Measurements from ENCODE around the gene PLEKHM2. TPM values are rescaled to one million over a fixed set of nuclear protein-coding genes. Genes with fewer than 3 reads are reported as not detected.

The PLEKHM2 gene
- total and polyA plus RNA-seq, 2 of the 4 experiments (the other 2 are of a cell fraction): 24.7 to 48.0 TPM

GRCh38 chr1:15735304-15736037 lies 51.4 kb downstream of the PLEKHM2 start:
- dilution Hi-C loops (cut with HindIII; ENCODE audit: low sequenced_read_pairs, unreplicated experiment) (no loop called here), intact Hi-C loops (cut with micrococcal nuclease) (no loop called here), in situ Hi-C loops (cut with MboI; ENCODE audit: low sequenced_read_pairs) (no loop called here)
- Histone ChIP-seq H2AK5ac (ENCODE audit: low read depth, low read length) (no peak overlapping the region), H3K56ac (ENCODE audit: extremely low read depth, insufficient read depth, low read length) (no peak overlapping the region), H2BK20ac (ENCODE audit: low read depth, low read length) (no peak overlapping the region), H2AK9ac (replicated peaks; ENCODE audit: low read depth, low read length, poor library complexity) (no peak overlapping the region), H3K4me1 (ENCODE audit: control insufficient read depth, insufficient read depth, low read length) (no peaks in the 10 kb centered on the region), H3K4me2 (ENCODE audit: low read depth, low read length) (no peak overlapping the region), H2AFZ (replicated peaks; ENCODE audit: low read length, poor library complexity) (no peak overlapping the region), H3K36me3 (ENCODE audit: control insufficient read depth, insufficient read depth, low read length) (peaks cover 47% of the 10 kb centered on the region), H3K9ac (ENCODE audit: low read depth, low read length) (no peak overlapping the region), H3K4ac (ENCODE audit: low read depth, low read length) (no peak overlapping the region), H4K20me1 (ENCODE audit: insufficient read depth, low read length) (no peaks in the 10 kb centered on the region; the same call in 1 of the 2 replicates), H2BK5ac (ENCODE audit: low read depth, low read length, poor library complexity, severe bottlenecking) (no peak overlapping the region), H3K18ac (ENCODE audit: low read depth, low read length) (no peak overlapping the region), H3K27ac (ENCODE audit: insufficient read depth, low read length) (no peak overlapping the region), H2BK15ac (ENCODE audit: low read depth, low read length) (no peak overlapping the region), H4K8ac (ENCODE audit: low read depth in 2 of 2, low read length in 2 of 2) (no peak overlapping the region), H3K14ac (replicated peaks; ENCODE audit: low read depth, low read length) (no peak overlapping the region), H2BK120ac (ENCODE audit: low read depth, low read length) (no peak overlapping the region), H4K91ac (ENCODE audit: insufficient read depth, low read depth, low read length) (no peak overlapping the region), H3K23ac (ENCODE audit: low read depth, low read length) (no peak overlapping the region), H3K9me3 (ENCODE audit: control insufficient read depth, insufficient read depth, low read length) (no peaks in the 10 kb centered on the region), H4K5ac (ENCODE audit: low read depth, low read length) (no peak overlapping the region), H3K4me3 (ENCODE audit: insufficient read depth, low read depth, low read length) (no peak overlapping the region), H3K9me1 (ENCODE audit: insufficient read depth, low read length) (no peaks in the 10 kb centered on the region), H3K79me1 (ENCODE audit: low read depth in 1 of 2, low read length in 2 of 2) (no peaks in the 10 kb centered on the region; a peak in 1 of 4 replicates), H3K27me3 (ENCODE audit: control insufficient read depth, insufficient read depth, low read length) (no peaks in the 10 kb centered on the region)
- BruUV-seq (replicated peaks): no TSS peak
- ChIA-PET CTCF (no interaction called here), POLR2A (ENCODE audit: unreplicated experiment) (no interaction called here)
- DNase-seq (no peak), ATAC-seq (ENCODE audit: low read depth) (no peak)
- 100% methylated on average over 1 of the region's 12 CpGs; no CpG with 5 or more reads in 1 of the 2 experiments for WGBS, 2 experiments (ENCODE audit: extremely low coverage in 2 of 2, insufficient read length in 1 of 2)
- TF ChIP-seq FOS (IDR thresholded peaks at IDR 0.05; ENCODE audit: low read depth, low read length): no peak
- no peak for TF ChIP-seq RAD21 (IDR thresholded peaks at IDR 0.05; ENCODE audit: low read length)
- no peak for TF ChIP-seq MAFK (IDR thresholded peaks at IDR 0.05; ENCODE audit: low read depth, low read length)
- TF ChIP-seq ELK1 (IDR thresholded peaks at IDR 0.05; ENCODE audit: borderline replicate concordance, low read depth, low read length): no peak
- TF ChIP-seq NFE2L2 (IDR thresholded peaks at IDR 0.05; ENCODE audit: low read depth, low read length): no peak
- no peak for TF ChIP-seq CTCF (conservative IDR thresholded peaks at IDR 0.05; ENCODE audit: low read depth, low read length)
- TF ChIP-seq RFX5 (IDR thresholded peaks at IDR 0.05; ENCODE audit: low read depth, low read length): no peak
- TF ChIP-seq RCOR1 (IDR thresholded peaks at IDR 0.05; ENCODE audit: insufficient replicate concordance, low read length): no peak
- no peak for TF ChIP-seq CEBPB (IDR thresholded peaks at IDR 0.05; ENCODE audit: low read depth, low read length)
- no peak for TF ChIP-seq BHLHE40 (IDR thresholded peaks at IDR 0.05; ENCODE audit: low read depth, low read length)
- no peak for TF ChIP-seq POLR2A (IDR thresholded peaks at IDR 0.05; ENCODE audit: low read depth, low read length)
- no peak for TF ChIP-seq USF2 (IDR thresholded peaks at IDR 0.05; ENCODE audit: low read depth, low read length)
- TF ChIP-seq MXI1 (IDR thresholded peaks at IDR 0.05; ENCODE audit: borderline replicate concordance, low read depth, low read length): no peak
- TF ChIP-seq CHD1 (IDR thresholded peaks at IDR 0.05; ENCODE audit: low read depth, low read length): no peak
- no peak for TF ChIP-seq MAZ (IDR thresholded peaks at IDR 0.05; ENCODE audit: borderline replicate concordance, low read depth, low read length)
- TF ChIP-seq SMC3 (IDR thresholded peaks at IDR 0.05; ENCODE audit: low read depth, low read length): no peak

All from IMR-90 (cell line).